Middle frontal gyrus (tissue), 1 donor: ENCODE results near the gene OSBPL2.

ENCODE experiments used
- DNase-seq: peaks from one replicate; pipeline ENCODE4 v3.0.0-alpha.2; 2015; ENCODE audit warnings: low spot score; ENCODE audit errors: extremely low spot score

The OSBPL2 gene

DNA sequence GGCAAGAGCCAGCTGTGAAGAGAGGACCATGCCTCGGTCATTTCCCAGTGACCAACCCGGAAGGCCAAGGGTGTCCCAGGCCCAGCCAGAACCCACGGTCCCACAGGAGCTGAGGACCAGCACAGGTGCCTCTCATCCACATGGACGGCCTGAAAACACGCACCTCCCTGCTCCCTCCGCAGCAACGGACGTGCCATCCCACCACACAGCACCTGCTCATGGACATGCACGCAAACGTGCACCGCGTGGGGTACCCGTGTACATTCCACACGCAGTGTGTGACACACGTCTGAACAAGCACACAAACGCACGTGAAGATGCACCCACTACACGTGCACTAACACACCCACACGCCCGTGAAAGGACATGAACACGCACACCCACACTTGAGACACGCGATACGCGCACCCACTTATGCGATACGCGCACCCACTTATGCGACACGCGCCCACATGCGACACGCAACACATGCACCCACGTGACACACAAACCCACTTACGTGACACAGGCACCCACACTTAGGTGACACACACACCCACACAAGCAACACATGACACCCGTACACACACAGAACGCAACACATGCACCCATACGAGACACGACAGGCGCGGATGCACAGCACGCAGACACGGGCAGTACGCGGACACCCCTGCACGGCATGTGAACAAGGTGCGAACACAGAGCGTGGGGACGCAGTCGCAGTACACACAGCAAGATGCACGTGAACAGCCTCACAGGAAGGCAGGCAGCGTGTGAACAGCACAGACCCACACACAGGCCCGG lies 98.6 kb downstream of the OSBPL2 start:
- no peak for DNase-seq

DNA sequence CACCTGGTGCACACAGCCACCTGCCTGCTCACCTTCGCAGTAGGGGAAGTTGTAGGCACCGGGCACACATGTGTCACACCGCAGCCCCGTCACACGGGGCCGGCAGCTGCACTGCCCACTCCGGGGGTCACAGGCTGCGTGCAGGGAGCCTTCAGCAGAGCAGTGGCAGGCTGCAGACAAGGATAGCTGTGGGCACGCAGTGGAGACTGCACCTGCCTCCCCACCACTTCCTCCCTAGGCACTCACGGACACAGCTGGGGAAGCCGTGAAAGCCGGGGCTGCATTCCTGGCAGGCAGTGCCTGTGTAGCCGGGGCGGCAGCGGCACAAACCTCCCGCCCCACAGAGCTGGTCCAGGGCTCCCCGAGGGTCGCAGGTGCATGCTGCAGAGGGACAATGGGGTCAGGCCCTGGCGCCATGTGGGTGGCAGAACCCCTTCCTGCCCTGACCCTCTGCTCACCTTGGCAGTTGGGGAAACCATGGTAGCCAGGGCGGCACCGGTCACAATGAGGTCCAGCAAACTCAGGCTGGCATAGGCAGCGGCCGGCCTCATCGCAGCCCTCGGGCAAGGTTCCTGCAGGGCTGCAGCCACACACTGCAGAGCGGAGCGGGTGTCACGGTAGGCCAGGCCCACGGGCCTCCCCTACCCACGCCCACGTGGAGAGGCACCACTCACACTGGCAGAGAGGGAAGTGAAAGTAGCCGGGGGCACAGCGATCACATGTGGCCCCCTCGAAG lies 99.4 kb downstream of the OSBPL2 start:
- no peak for DNase-seq

DNA sequence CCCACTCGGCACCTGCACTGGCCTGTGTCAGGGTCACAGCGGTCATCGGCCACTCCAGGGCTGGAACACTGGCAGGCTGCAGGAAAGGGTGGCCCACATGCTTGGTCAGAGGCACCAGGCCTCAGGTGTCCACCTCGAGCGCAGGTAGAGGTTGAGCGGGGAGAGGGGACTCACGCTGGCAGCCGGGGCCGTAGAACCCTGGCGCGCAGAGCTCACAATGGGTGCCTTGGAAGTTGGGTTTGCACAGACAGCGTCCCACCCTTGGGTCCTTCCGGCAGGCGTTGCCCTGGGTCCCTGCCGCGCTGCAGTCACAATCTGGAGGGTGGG lies 99.9 kb downstream of the OSBPL2 start:
- no peak for DNase-seq

DNA sequence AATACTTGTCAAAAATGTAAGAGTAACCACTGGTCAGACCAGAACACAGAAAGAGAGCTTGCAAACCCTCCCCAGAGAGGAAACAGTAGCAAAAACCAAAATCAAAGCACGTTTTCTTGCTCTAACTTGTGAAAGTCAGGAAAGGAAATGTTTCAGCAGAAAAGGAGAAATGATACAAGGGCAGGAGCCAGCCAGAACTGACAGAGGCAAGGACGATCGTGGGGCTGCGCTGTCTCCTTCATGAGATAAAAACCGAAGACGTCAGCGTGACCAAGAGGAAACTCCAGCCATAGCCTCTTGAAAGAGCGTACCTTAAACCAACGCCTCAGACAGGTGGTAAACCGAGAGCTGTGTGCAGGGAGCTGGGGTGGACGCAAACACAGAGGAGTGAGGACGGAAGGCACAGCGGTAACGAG lies 101.3 kb downstream of the OSBPL2 start:
- DNase-seq = no peak

DNA sequence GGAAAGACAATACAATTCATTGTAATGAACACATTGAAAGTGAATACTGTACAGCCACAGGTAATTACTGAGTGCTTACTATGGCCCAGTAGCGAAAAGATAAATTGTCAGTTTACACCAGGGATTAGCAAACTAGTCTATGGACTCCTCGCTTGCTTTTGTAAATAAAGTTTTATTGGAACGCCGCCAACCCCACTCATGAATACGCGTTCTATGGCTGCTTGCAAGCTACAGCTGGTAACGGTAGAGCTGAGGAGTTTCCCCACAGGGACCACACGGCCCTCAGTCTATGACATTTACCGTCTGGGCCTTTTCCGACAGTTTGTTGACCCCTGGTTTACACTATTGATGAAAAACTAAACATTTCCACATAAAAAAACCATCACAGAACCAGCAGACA lies 104.6 kb downstream of the OSBPL2 start:
- no peak for DNase-seq

DNA sequence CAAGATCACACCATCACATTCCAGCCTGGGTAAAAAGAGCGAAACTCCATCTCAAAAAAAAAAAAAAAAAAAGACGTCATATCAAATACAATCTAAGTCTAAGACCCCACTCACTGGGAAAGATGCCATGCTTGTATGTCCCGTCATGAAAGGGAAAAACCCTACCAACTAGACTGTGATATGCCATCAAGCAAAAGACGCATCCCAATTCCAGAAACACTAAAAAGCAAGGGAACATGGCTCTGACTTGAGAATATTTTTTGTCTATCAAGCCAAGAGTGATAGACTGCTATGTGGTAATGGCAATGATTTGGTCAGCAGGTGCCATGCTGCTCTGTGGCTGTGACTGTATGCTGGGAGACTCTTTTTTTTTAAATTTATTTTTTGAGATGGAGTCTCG lies 105.8 kb downstream of the OSBPL2 start:
- no peak for DNase-seq

DNA sequence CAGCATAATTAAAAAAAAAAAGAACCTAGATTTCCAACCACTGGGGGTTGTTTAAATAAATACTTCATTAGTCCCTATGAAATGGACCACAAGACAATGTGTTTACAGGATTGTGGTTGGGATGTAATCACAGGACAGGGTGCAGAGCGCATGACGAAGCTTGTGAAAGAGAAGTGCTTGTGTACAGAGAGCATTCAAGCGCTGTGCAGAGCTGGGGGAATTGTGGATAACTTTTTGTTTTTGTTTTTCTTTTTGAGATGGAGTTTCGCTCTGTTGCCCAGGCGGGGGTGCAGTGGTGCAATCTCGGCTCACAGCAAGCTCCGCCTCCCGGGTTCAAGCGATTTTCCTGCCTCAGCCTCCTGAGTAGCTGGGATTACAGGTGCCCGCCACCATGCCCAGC lies 106.5 kb downstream of the OSBPL2 start:
- DNase-seq = no peak
